GM18508 (cell line): ENCODE results near the gene SPRY1.

Experiments used
- ATAC-seq: cut with Tn5 transposase; IDR thresholded peaks from one replicate; pipeline ENCODE4 v1.9.1; 2021; ENCODE audit warnings: moderate number of reproducible peaks; ENCODE audit not compliant: insufficient read depth, unreplicated experiment

SPRY1 gene

GRCh38 chr4:123435246-123436113 is 38.9 kb downstream of the SPRY1 start:
- no peak for ATAC-seq

GRCh38 chr4:123438031-123438430 is 41.4 kb downstream of the SPRY1 start:
- no peak for ATAC-seq

GRCh38 chr4:123443401-123444289 is 47.0 kb downstream of the SPRY1 start:
- ATAC-seq = peak; percentile 70

- ATAC-seq = peak; percentile 60
Measured at GRCh38 chr4:123444290-123444731, 47.7 kb downstream of the SPRY1 start.

- no peak for ATAC-seq
Measured at GRCh38 chr4:123446865-123447474, 50.4 kb downstream of the SPRY1 start.

GRCh38 chr4:123449362-123449761 is 52.8 kb downstream of the SPRY1 start:
- no peak for ATAC-seq

- ATAC-seq = peak; percentile 89
Measured at GRCh38 chr4:123449780-123450179, 53.2 kb downstream of the SPRY1 start.

- ATAC-seq = no peak
Measured at GRCh38 chr4:123450393-123450792, 53.8 kb downstream of the SPRY1 start.

GRCh38 chr4:123452616-123453015 is 56.0 kb downstream of the SPRY1 start:
- no peak for ATAC-seq

GRCh38 chr4:123453061-123453680 is 56.6 kb downstream of the SPRY1 start:
- no peak for ATAC-seq
